Uterus (tissue), 2 donors: ENCODE results near the gene ZPBP2.
A peak's percentile ranks its signal among the peaks of the same experiment; 100 is the strongest.

ENCODE experiments used
- CTCF ChIP-seq, 4 experiments: fragments of 200-600 bp in 2 of 4; fragments of 450-650 bp in 2 of 4; sonication (generic) in 2 of 4; IDR thresholded peaks; one replicate each; pipeline ENCODE4 v1.5.1; 2016 to 2019; ENCODE audit warnings: antibody characterized with exemption in 4 of 4, mild to moderate bottlenecking in 2 of 4, moderate library complexity in 1 of 4
- POLR2A ChIP-seq, 2 donors: fragments of 450-650 bp; IDR thresholded peaks; one replicate each; pipeline ENCODE4 v1.6.1; 2016; ENCODE audit warnings: antibody characterized with exemption in 2 of 2, mild to moderate bottlenecking in 1 of 2, moderate library complexity in 1 of 2

GRCh38 chr17:39872751-39873150, 4.7 kb downstream of the ZPBP2 start:
- TF ChIP-seq CTCF (IDR thresholded peaks at IDR 0.05) (peak in 1 of 4 experiments; percentile 3), POLR2A (IDR thresholded peaks at IDR 0.05) (no peak)
